Spleen (tissue), 11 donors: ENCODE results near the gene YAP1. TPM values are rescaled to one million over a fixed set of nuclear protein-coding genes. Genes with fewer than 3 reads are reported as not detected.

Experiments
- DNase-seq: peaks from one replicate; pipeline ENCODE4 v3.0.0-alpha.2; 2020
- H3K27ac ChIP-seq, 8 donors: fragments of 200-600 bp; sonication (generic) in 7 of 8; 1 replicate in 4 of 8; 2 replicates in 4 of 8; pipeline versions ENCODE4 v1.5.0 to v1.8.0; 2016 to 2021; ENCODE audit warnings: inconsistent platforms in 4 of 8, mild to moderate bottlenecking in 4 of 8, moderate library complexity in 1 of 8
- H3K27me3 ChIP-seq, 7 donors: fragments of 200-600 bp; sonication (generic) in 6 of 7; replicated peaks in 1 of 7; 1 replicate in 4 of 7; 2 replicates in 3 of 7; pipeline versions ENCODE4 v1.5.0 to v1.8.0; 2016 to 2021; ENCODE audit warnings: inconsistent platforms in 3 of 7, mild to moderate bottlenecking in 1 of 7
- H3K36me3 ChIP-seq, 6 donors: fragments of 200-600 bp; sonication (generic) in 5 of 6; 1 replicate in 4 of 6; 2 replicates in 2 of 6; pipeline versions ENCODE4 v1.5.0 to v1.8.0; 2016 to 2021; ENCODE audit warnings: inconsistent platforms in 2 of 6
- H3K4me1 ChIP-seq, 6 donors: fragments of 200-600 bp; sonication (generic) in 5 of 6; 1 replicate in 3 of 6; 2 replicates in 3 of 6; pipeline versions ENCODE4 v1.5.0 to v1.8.0; 2016 to 2021; ENCODE audit warnings: inconsistent platforms in 3 of 6
- H3K4me3 ChIP-seq, 8 donors: fragments of 200-600 bp; sonication (generic) in 7 of 8; 1 replicate in 4 of 8; 2 replicates in 4 of 8; pipeline versions ENCODE4 v1.5.0 to v1.8.0; 2016 to 2021; ENCODE audit warnings: inconsistent platforms in 4 of 8, mild to moderate bottlenecking in 4 of 8, moderate library complexity in 2 of 8
- H3K9me3 ChIP-seq, 8 donors: fragments of 200-600 bp; sonication (generic) in 7 of 8; 1 replicate in 4 of 8; 2 replicates in 4 of 8; pipeline versions ENCODE4 v1.5.0 to v1.8.0; 2016 to 2021; ENCODE audit warnings: inconsistent platforms in 4 of 8
- CTCF ChIP-seq, 11 experiments: fragments of 200-600 bp in 7 of 11; fragments of 450-650 bp in 4 of 11; sonication (generic) in 4 of 11; IDR thresholded peaks in 8 of 11; conservative IDR thresholded peaks in 3 of 11; 1 replicate in 7 of 11; 2 replicates in 4 of 11; pipeline versions ENCODE4 v1.4.0 to v1.8.0; 2016 to 2021; ENCODE audit warnings: antibody characterized with exemption in 11 of 11, inconsistent platforms in 4 of 11, mild to moderate bottlenecking in 1 of 11
- POLR2A ChIP-seq, 3 donors: fragments of 450-650 bp; IDR thresholded peaks; one replicate each; pipeline ENCODE4 v1.5.1; 2017; ENCODE audit warnings: antibody characterized with exemption in 3 of 3, mild to moderate bottlenecking in 1 of 3
- POLR2AphosphoS5 ChIP-seq, 3 donors: sonication (generic); formaldehyde crosslinking; IDR thresholded peaks; one replicate each; pipeline ENCODE4 v1.5.1; 2017; ENCODE audit warnings: antibody characterized with exemption in 3 of 3
- WGBS, 5 donors: extraction: QIAGEN DNeasy Blood & Tissue Kit in 3 of 5; methylation state at CpG; one replicate each; pipeline versions ENCODE4 v1.1.5 to v1.1.7; 2013 to 2018; 5-methylcytosine and 5-hydroxymethylcytosine counted together
- intact Hi-C: fragments of 100-400 bp; cut with DNase I; formaldehyde crosslinking; loops from one replicate; pipeline ENCODE4 v1.15.0; 2023; ENCODE audit warnings: low total_unique reads
- polyA plus RNA-seq, 3 donors: library from polyadenylated mRNA; stranded (reverse); fragments of 200-250 nt; gene quantifications; one replicate each; pipeline ENCODE4 v1.2.1, GENCODE V29; 2013
- total RNA-seq, 7 donors: library from RNA; depleted of rRNA in 3 of 7; stranded (reverse); fragments of >200 nt in 3 of 7; fragmentation: NEBNext Ultra II Directional in 4 of 7; extraction: Animal tissue kit (Norgen Biotek cat#: 25700) in 4 of 7; gene quantifications; one replicate each; pipeline versions ENCODE4 v1.1.0 to v1.2.1, GENCODE V29; 2016 to 2021
- donor health status: healthy with polysubstance abuse.
- donor health status: DM: no; HTN: no; CAD: no; lungs with moderate emphysema.
- donor health status: DM: no; HTN: no; CAD: no.
- donor health status: Bipolar disorder and iron deficiency.
- donor health status: healthy.
- donor health status: DM: no; HTN: no; CAD: no.
- donor health status: DM: yes; HTN: yes; CAD: no.

The YAP1 gene
- total and polyA plus RNA-seq, 10 donors, result 4.9 to 37.3 (median 31.4) TPM

GRCh38 chr11:102177126-102177525 is 66.9 kb downstream of the YAP1 start:
- no peaks in the 10 kb centered on the region for H3K36me3 ChIP-seq
- DNase-seq, result no peak
- 81 to 93% (median 87%) methylated on average over 2 of the region's 2 CpGs for WGBS, 5 donors
- intact Hi-C loops, result no loop called here
- H3K4me1 ChIP-seq, result no peaks in the 10 kb centered on the region
- H3K9me3 ChIP-seq, result no peaks in the 10 kb centered on the region
- H3K27me3 ChIP-seq, result no peaks in the 10 kb centered on the region
- no peak overlapping the region for H3K27ac ChIP-seq
- H3K4me3 ChIP-seq, result no peak overlapping the region
- no peak for TF ChIP-seq POLR2A (IDR thresholded peaks at IDR 0.05)
- no peak for TF ChIP-seq CTCF (IDR thresholded peaks at IDR 0.05 in 8 of 11, conservative IDR thresholded peaks at IDR 0.05 in 3 of 11)
- TF ChIP-seq POLR2AphosphoS5 (IDR thresholded peaks at IDR 0.05), result no peak

GRCh38 chr11:102177974-102178631 is 67.9 kb downstream of the YAP1 start:
- Histone ChIP-seq H3K27me3 (no peaks in the 10 kb centered on the region), H3K9me3 (no peaks in the 10 kb centered on the region), H3K27ac (peak overlapping the region in 2 of 8 donors; percentile 1 to 43), H3K4me1 (no peaks in the 10 kb centered on the region), H3K36me3 (no peaks in the 10 kb centered on the region), H3K4me3 (no peak overlapping the region)
- no peak for DNase-seq
- 61 to 74% (median 64%) methylated on average over 4 of the region's 4 CpGs for WGBS, 5 donors
- intact Hi-C loops, result no loop called here
- no peak for TF ChIP-seq POLR2A (IDR thresholded peaks at IDR 0.05)
- TF ChIP-seq POLR2AphosphoS5 (IDR thresholded peaks at IDR 0.05), result no peak
- TF ChIP-seq CTCF (IDR thresholded peaks at IDR 0.05 in 8 of 11, conservative IDR thresholded peaks at IDR 0.05 in 3 of 11), result no peak

- Histone ChIP-seq H3K27ac (peak overlapping the region in 1 of 8 donors; percentile 0), H3K4me3 (no peak overlapping the region), H3K4me1 (no peaks in the 10 kb centered on the region), H3K9me3 (no peaks in the 10 kb centered on the region), H3K36me3 (no peaks in the 10 kb centered on the region), H3K27me3 (no peaks in the 10 kb centered on the region)
- no peak for TF ChIP-seq CTCF (IDR thresholded peaks at IDR 0.05 in 8 of 11, conservative IDR thresholded peaks at IDR 0.05 in 3 of 11)
- no peak for TF ChIP-seq POLR2A (IDR thresholded peaks at IDR 0.05)
- TF ChIP-seq POLR2AphosphoS5 (IDR thresholded peaks at IDR 0.05), result no peak
- intact Hi-C loops, result no loop called here
- WGBS, 5 donors, result 84 to 96% (median 91%) methylated on average over 4 of the region's 4 CpGs
- no peak for DNase-seq
Observed at GRCh38 chr11:102179371-102179770, 69.1 kb downstream of the YAP1 start.

GRCh38 chr11:102184269-102184987 is 74.2 kb downstream of the YAP1 start:
- Histone ChIP-seq H3K27me3 (no peaks in the 10 kb centered on the region), H3K4me3 (no peak overlapping the region), H3K27ac (no peak overlapping the region), H3K9me3 (no peaks in the 10 kb centered on the region), H3K36me3 (no peaks in the 10 kb centered on the region), H3K4me1 (no peaks in the 10 kb centered on the region)
- DNase-seq, result no peak
- 63 to 75% (median 74%) methylated on average over 3 of the region's 3 CpGs for WGBS, 5 donors
- intact Hi-C loops, result no loop called here
- no peak for TF ChIP-seq POLR2A (IDR thresholded peaks at IDR 0.05)
- TF ChIP-seq POLR2AphosphoS5 (IDR thresholded peaks at IDR 0.05), result no peak
- TF ChIP-seq CTCF (IDR thresholded peaks at IDR 0.05 in 8 of 11, conservative IDR thresholded peaks at IDR 0.05 in 3 of 11), result no peak
